Kidney (tissue), 14 donors: ENCODE measurements around the gene IP6K3. TPM values are rescaled to one million over a fixed set of nuclear protein-coding genes. Genes with fewer than 3 reads are reported as not detected.

Experiments
- DNase-seq, 5 donors: peaks; one replicate each; pipeline ENCODE4 v3.0.0-alpha.2; 2013 to 2020
- FAIRE-seq: peaks from 2 replicates; lab custom pipeline; 2012; peaks lifted over from hg19 to GRCh38; lab: Jason Lieb, UNC
- H3K27ac ChIP-seq, 2 donors: one replicate each; pipeline ENCODE4 v1.7.0; 2013; ENCODE audit warnings: low read depth in 2 of 2, low read length in 2 of 2, inconsistent platforms in 1 of 2
- H3K27me3 ChIP-seq: one replicate; pipeline ENCODE4 v1.7.1; 2013; ENCODE audit warnings: low read length, inconsistent platforms; ENCODE audit not compliant: control insufficient read depth, insufficient read depth
- H3K36me3 ChIP-seq, 3 donors: one replicate each; pipeline versions ENCODE4 v1.7.0 to v1.7.1; 2013; ENCODE audit warnings: low read length in 3 of 3, control low read depth in 1 of 3, inconsistent platforms in 1 of 3; ENCODE audit not compliant: insufficient read depth in 3 of 3, control insufficient read depth in 2 of 3
- H3K4me1 ChIP-seq, 3 donors: one replicate each; pipeline versions ENCODE4 v1.7.0 to v1.7.1; 2013; ENCODE audit warnings: low read length in 3 of 3, inconsistent platforms in 1 of 3, low read depth in 1 of 3; ENCODE audit not compliant: control insufficient read depth in 2 of 3, insufficient read depth in 2 of 3
- H3K4me3 ChIP-seq, 3 donors: one replicate each; pipeline versions ENCODE4 v1.7.0 to v1.8.1; 2013; ENCODE audit warnings: low read length in 3 of 3, control low read depth in 1 of 3, inconsistent platforms in 1 of 3
- H3K9ac ChIP-seq, 3 donors: one replicate each; pipeline versions ENCODE4 v1.7.0 to v1.7.1; 2013; ENCODE audit warnings: low read length in 3 of 3, control low read depth in 1 of 3, inconsistent platforms in 1 of 3
- H3K9me3 ChIP-seq, 3 donors: one replicate each; pipeline versions ENCODE4 v1.7.0 to v1.7.1; 2013; ENCODE audit warnings: low read length in 3 of 3, control low read depth in 1 of 3, inconsistent platforms in 1 of 3; ENCODE audit not compliant: control insufficient read depth in 2 of 3, insufficient read depth in 1 of 3
- CTCF ChIP-seq: IDR thresholded peaks from 3 replicates; pipeline ENCODE4 v1.5.1; 2012; ENCODE audit warnings: mild to moderate bottlenecking, moderate library complexity, borderline replicate concordance; ENCODE audit not compliant: insufficient read depth; ENCODE audit errors: extremely low read depth
- intact Hi-C: fragments of 100-400 bp; cut with DNase I; formaldehyde crosslinking; loops from one replicate; pipeline ENCODE4 v1.11.1; 2022
- polyA plus RNA-seq: library from polyadenylated mRNA; stranded (reverse); fragments of 350-450 nt; fragmentation: Illumina TruSeq; extraction: RNeasy Lipid Tissue Mini Kit (QIAGEN cat#74804); gene quantifications from one replicate; pipeline ENCODE4 v1.2.3, GENCODE V29; 2014; ENCODE audit warnings: low read depth, low replicate concordance; ENCODE audit not compliant: insufficient read depth
- total RNA-seq: library from RNA; stranded (reverse); fragmentation: NEBNext Ultra II Directional; extraction: Animal tissue kit (Norgen Biotek cat#: 25700); gene quantifications from one replicate; pipeline ENCODE4 v1.2.1, GENCODE V29; 2021
- donor health status: control.
- donor health status: control.
- donor health status: control.
- donor health status: control.
- donor health status: control.
- donor health status: DM: yes; HTN: yes; CAD: no.
- donor health status: Normal renal cell carcinoma (clear cell type).

Gene IP6K3
- total and polyA plus RNA-seq, 2 donors from 2014 or later, result 0.47 to 4.0 TPM

GRCh38 chr6:33696076-33696475 lies 50.6 kb downstream of the IP6K3 start:
- TF ChIP-seq CTCF, result no peak

GRCh38 chr6:33695451-33695887 lies 51.2 kb downstream of the IP6K3 start:
- H3K4me3 ChIP-seq, result no peak overlapping the region
- peaks cover 0 to 12% (median 9%) of the 10 kb centered on the region in 3 donors for H3K36me3 ChIP-seq
- FAIRE-seq (no peak), DNase-seq (peak in 1 of 5 donors; percentile 50)
- H3K27ac ChIP-seq, result no peak overlapping the region
- no peaks in the 10 kb centered on the region for H3K27me3 ChIP-seq
- H3K9ac ChIP-seq, result no peak overlapping the region
- intact Hi-C loops, result loop anchor here (10.0 kb wide), 1 partner anchor 111 kb away; the partner anchor contains the start of gene BAK1
- no peak for TF ChIP-seq CTCF
- H3K4me1 ChIP-seq, result peaks cover 0 to 17% (median 6%) of the 10 kb centered on the region in 3 donors
- no peaks in the 10 kb centered on the region for H3K9me3 ChIP-seq

More at GRCh38 chr6:33696076-33696475, 50.6 kb downstream of the IP6K3 start:
- Histone ChIP-seq H3K4me3 (no peak overlapping the region), H3K4me1 (peaks cover 0 to 17% (median 6%) of the 10 kb centered on the region in 3 donors), H3K9me3 (no peaks in the 10 kb centered on the region), H3K27me3 (no peaks in the 10 kb centered on the region), H3K9ac (no peak overlapping the region), H3K27ac (no peak overlapping the region), H3K36me3 (peaks cover 0 to 12% (median 9%) of the 10 kb centered on the region in 3 donors)
- intact Hi-C loops, result loop anchor here (10.0 kb wide), 1 partner anchor 111 kb away; the partner anchor contains the start of gene BAK1
- no peak for FAIRE-seq
- peak in 1 of 5 donors; percentile 50 for DNase-seq

- intact Hi-C loops, result loop anchor here (10.0 kb wide), 1 partner anchor 110 kb away; the partner anchor contains the start of gene BAK1
- FAIRE-seq, result no peak
- peak in 1 of 5 donors; percentile 56 for DNase-seq
- no peak overlapping the region for H3K27ac ChIP-seq
- peaks cover 0 to 12% (median 9%) of the 10 kb centered on the region in 3 donors for H3K36me3 ChIP-seq
- no peak for TF ChIP-seq CTCF
- H3K27me3 ChIP-seq, result no peaks in the 10 kb centered on the region
- H3K9me3 ChIP-seq, result no peaks in the 10 kb centered on the region
- H3K9ac ChIP-seq, result no peak overlapping the region
- H3K4me1 ChIP-seq, result peaks cover 0 to 17% (median 6%) of the 10 kb centered on the region in 3 donors
- no peak overlapping the region for H3K4me3 ChIP-seq
Measured at GRCh38 chr6:33694977-33695376, 51.7 kb downstream of the IP6K3 start.
